HepG2 (cell line): ENCODE results near the gene PSMB10. TPM values are rescaled to one million over a fixed set of nuclear protein-coding genes. Genes with fewer than 3 reads are reported as not detected.

Source experiments
- BCL6 ChIP-seq: IDR thresholded peaks from 2 replicates; pipeline ENCODE4 v1.6.1; 2016; ENCODE audit warnings: missing genetic modification reagents, missing compliant biosample characterization
- CEBPZ ChIP-seq: IDR thresholded peaks from 2 replicates; pipeline ENCODE4 v1.6.1; 2012; ENCODE audit warnings: low read length, improper control_type of control experiment
- CREB3 ChIP-seq: sonication (generic); formaldehyde crosslinking; IDR thresholded peaks from 2 replicates; pipeline ENCODE4 v1.5.0; 2020; ENCODE audit warnings: missing genetic modification reagents
- CREBL2 ChIP-seq: sonication (generic); formaldehyde crosslinking; IDR thresholded peaks from 2 replicates; pipeline ENCODE4 v1.8.1; 2023; ENCODE audit warnings: missing genetic modification reagents, mild to moderate bottlenecking, borderline replicate concordance
- EED ChIP-seq: sonication (generic); formaldehyde crosslinking; IDR thresholded peaks from 2 replicates; pipeline ENCODE4 v1.5.0; 2020; ENCODE audit warnings: mild to moderate bottlenecking, missing genetic modification reagents
- HBP1 ChIP-seq: IDR thresholded peaks from 2 replicates; pipeline ENCODE4 v1.6.1; 2016; ENCODE audit warnings: low read depth, control low read depth
- MLX ChIP-seq: IDR thresholded peaks from 2 replicates; pipeline ENCODE4 v1.6.1; 2016
- POGK ChIP-seq: sonication (generic); formaldehyde crosslinking; conservative IDR thresholded peaks from 2 replicates; pipeline ENCODE4 v1.8.0; 2022; ENCODE audit warnings: mild to moderate bottlenecking, moderate library complexity, missing genetic modification reagents
- POLR2G ChIP-seq: fragments of 200-400 bp; formaldehyde crosslinking; IDR thresholded peaks from 2 replicates; pipeline ENCODE4 v1.6.1; 2018; ENCODE audit warnings: mild to moderate bottlenecking, low read depth, low read length, moderate library complexity
- SYNCRIP ChIP-seq: fragments of 200-400 bp; formaldehyde crosslinking; IDR thresholded peaks from 2 replicates; pipeline ENCODE4 v1.6.1; 2018; ENCODE audit warnings: mild to moderate bottlenecking, low read depth, low read length; ENCODE audit not compliant: insufficient read depth
- ZKSCAN1 ChIP-seq: fragments of 150-350 bp; IDR thresholded peaks from 2 replicates; pipeline ENCODE4 v1.6.1; 2014; ENCODE audit warnings: low read length
- ZNF24 ChIP-seq: fragments of 450-650 bp; IDR thresholded peaks from 2 replicates; pipeline ENCODE4 v1.6.1; 2017; ENCODE audit warnings: antibody characterized with exemption, mild to moderate bottlenecking
- ZNF276 ChIP-seq: sonication (generic); formaldehyde crosslinking; IDR thresholded peaks from 2 replicates; pipeline ENCODE4 v1.4.0; 2020; ENCODE audit warnings: mild to moderate bottlenecking, low read depth, missing genetic modification reagents
- ZNF383 ChIP-seq: sonication (generic); formaldehyde crosslinking; IDR thresholded peaks from 2 replicates; pipeline ENCODE4 v1.4.0; 2020; ENCODE audit warnings: missing genetic modification reagents, mild to moderate bottlenecking, borderline replicate concordance
- ZNF431 ChIP-seq: sonication (generic); formaldehyde crosslinking; IDR thresholded peaks from 2 replicates; pipeline ENCODE4 v1.9.0; 2022; ENCODE audit warnings: missing genetic modification reagents, low read depth, mild to moderate bottlenecking, borderline replicate concordance
- ZNF740 ChIP-seq: sonication (generic); formaldehyde crosslinking; IDR thresholded peaks from 2 replicates; pipeline ENCODE4 v1.4.0; 2020; ENCODE audit warnings: missing genetic modification reagents
- ZZZ3 ChIP-seq: sonication (generic); formaldehyde crosslinking; IDR thresholded peaks from 2 replicates; pipeline ENCODE4 v1.4.0; 2020; ENCODE audit warnings: missing genetic modification reagents, mild to moderate bottlenecking, borderline replicate concordance
- polyA plus RNA-seq, 8 experiments: library from polyadenylated mRNA; depleted of rRNA in 3 of 8; stranded (reverse) in 7 of 8; unstranded in 1 of 8; fragments of >200 nt; fragmentation: Illumina TruSeq in 4 of 8; extraction: Trizol in 4 of 8; gene quantifications; 2 replicates each; pipeline versions ENCODE4 v1.2.1 to v1.2.3, GENCODE V29; 2011 to 2016; ENCODE audit warnings: low read depth in 4 of 8, missing spikeins in 1 of 8, mixed read lengths in 1 of 8; ENCODE audit not compliant: insufficient read depth in 1 of 8
- total RNA-seq, 5 experiments: library from RNA; depleted of rRNA; stranded (reverse); fragments of >200 nt; fragmentation: Illumina TruSeq; extraction: Trizol; gene quantifications; 2 replicates each; pipeline ENCODE4 v1.2.3, GENCODE V29; 2016; ENCODE audit warnings: low read depth in 1 of 5

PSMB10 gene
- total and polyA plus RNA-seq, 2 of the 13 experiments (the other 11 are each of a cell fraction or from before 2014, with no cell fraction given) = 12.7 to 65.9 TPM

GRCh38 chr16:67968400-67969253, 32.0 kb upstream of the PSMB10 start, which contains the start of gene SLC12A4 (continued):
- TF ChIP-seq CEBPZ (no peak), ZNF24 (no peak), ZNF740 (CRISPR knock-in tag) (no peak), SYNCRIP (no peak), ZNF383 (CRISPR knock-in tag) (no peak), HBP1 (CRISPR knock-in tag) (peak; percentile 18; the same call in 1 of the 2 replicates), BCL6 (CRISPR knock-in tag) (no peak), CREB3 (CRISPR knock-in tag) (0 out of 2 replicates have a peak, but pooled peaks have one; percentile 23), ZNF276 (no peak; the same call in 1 of the 2 replicates), CREBL2 (CRISPR knock-in tag) (no peak), ZNF431 (no peak), POLR2G (peak; percentile 70), ZKSCAN1 (peak; percentile 43), ZZZ3 (CRISPR knock-in tag) (peak; percentile 49; the same call in 1 of the 2 replicates), POGK (CRISPR knock-in tag) (peak; percentile 53), EED (CRISPR knock-in tag) (no peak), MLX (CRISPR knock-in tag) (0 out of 2 replicates have a peak, but pooled peaks have one; percentile 32)
